CD4-positive, alpha-beta T cell treated with Interleukin-17A for 4 hours (primary cell): ENCODE results near the gene PPP2R2D.

Experiments
- DNase-seq: peaks from one replicate; pipeline ENCODE4 v3.0.0-alpha.2; 2020; ENCODE audit warnings: mixed read lengths

The PPP2R2D gene

DNA sequence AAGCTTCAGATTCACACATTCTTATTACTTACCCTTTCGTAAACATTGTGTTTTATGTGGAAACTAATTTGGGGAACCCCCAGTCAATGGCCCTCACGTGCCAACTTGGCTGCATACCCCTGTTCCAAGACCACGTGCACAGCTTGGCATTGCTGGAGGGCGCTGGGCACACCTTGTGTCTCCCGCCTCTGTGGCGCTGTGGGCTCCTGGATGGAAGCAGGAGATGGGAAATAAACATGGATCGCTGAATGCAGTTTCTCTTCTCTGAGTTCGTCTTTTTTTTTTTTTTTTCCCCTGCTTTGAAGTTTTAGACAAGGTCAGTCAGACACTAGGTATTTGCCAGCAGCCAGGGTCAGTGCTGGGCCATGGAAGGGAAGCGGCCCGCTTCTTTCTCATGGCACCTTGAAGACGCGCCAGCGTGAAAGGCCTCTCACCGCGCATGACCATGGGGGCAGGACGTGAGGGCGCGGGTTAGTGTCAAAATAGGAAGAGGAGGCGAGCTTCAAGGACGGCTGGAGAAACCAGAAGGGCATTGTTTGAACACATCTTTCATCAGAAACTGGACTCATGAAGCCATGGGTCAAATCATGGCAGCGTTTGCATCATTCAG is 53.7 kb downstream of the PPP2R2D start:
- DNase-seq = no peak

DNA sequence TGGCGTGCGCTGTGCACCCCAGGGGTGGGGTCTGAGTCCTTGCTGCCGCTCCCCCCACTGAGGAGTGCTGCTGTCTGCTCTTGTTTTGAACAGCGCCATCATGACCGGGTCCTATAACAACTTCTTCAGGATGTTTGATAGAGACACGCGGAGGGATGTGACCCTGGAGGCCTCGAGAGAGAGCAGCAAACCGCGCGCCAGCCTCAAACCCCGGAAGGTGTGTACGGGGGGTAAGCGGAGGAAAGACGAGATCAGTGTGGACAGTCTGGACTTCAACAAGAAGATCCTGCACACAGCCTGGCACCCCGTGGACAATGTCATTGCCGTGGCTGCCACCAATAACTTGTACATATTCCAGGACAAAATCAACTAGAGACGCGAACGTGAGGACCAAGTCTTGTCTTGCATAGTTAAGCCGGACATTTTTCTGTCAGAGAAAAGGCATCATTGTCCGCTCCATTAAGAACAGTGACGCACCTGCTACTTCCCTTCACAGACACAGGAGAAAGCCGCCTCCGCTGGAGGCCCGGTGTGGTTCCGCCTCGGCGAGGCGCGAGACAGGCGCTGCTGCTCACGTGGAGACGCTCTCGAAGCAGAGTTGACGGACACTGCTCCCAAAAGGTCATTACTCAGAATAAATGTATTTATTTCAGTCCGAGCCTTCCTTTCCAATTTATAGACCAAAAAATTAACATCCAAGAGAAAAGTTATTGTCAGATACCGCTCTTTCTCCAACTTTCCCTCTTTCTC is 55.0 kb downstream of the PPP2R2D start:
- no peak for DNase-seq

DNA sequence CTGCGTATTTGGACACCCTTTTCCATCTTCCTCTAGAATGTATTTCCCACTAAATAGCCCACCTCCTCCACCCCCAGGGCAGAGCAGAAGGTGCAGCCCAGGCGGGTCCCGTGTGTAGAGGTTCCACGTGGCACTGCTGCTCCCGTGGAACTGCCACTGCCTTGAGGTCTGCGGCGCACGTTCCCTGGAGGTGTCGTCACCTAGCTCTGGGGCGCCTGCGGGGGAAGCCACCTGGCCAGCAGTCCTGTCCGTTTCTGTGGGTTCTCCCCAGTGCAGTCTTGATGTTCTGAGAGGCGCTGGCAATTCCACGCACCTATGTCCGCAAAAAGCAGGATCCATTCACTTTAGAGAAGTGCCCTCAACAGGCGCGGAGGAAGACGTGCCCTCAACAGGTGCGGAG is 59.0 kb downstream of the PPP2R2D start:
- no peak for DNase-seq

DNA sequence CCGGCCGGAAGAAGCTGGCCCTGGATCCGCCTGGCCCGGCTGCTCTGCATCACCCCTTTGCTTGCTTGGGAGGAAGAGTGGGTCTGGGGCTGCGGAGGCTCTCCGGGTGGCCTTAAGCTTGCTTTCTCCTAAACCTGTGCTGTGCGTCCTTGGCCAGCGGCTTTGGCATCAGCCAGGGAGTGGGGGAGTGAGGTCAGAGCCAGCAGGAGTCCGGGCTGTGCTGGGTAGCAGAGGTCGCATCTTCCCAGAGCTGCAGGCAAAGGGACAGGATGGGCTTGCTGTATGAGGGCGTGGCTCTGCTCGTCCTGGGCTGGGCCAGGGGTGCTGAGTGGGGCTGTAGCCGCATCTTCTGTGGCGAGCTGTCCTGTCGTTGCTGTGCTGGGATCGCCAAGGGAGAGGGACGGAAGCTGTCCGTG is 59.8 kb downstream of the PPP2R2D start:
- DNase-seq = no peak

DNA sequence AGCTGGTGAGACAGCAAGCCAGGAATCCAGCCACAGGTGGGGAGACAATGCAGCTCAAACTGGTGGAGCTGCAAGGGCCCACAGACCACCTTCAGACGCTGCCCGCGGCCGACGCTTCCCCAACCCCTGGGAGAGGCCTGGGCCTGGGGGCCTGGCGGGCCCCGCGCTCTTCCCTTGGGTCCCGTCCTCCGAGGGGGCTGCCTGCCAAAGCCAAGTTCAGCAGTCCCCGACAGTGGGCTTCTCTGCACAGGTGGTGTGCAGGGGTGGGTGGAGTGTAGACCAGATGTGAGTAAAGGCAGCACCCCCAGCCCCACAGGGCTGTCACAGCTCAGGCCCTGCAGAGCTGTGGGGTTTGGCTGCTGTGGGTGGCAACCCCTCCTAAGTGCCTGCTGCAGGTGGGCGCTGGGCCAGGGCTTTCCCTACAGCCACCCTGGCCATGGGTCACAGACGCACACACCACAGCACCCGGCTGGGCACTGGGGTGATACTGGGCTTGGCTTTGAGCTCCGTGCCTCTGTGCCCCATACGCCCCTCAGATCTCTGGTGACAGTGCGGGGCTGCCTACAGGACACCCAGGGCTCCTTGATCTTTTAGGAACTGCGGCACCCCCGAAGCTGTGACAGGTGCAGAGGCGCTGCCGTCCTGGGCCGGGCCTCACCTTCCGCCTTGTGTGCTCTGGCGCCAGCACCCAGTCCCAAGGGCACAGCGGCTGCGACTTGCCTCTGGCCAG is 60.4 kb downstream of the PPP2R2D start:
- DNase-seq = no peak

DNA sequence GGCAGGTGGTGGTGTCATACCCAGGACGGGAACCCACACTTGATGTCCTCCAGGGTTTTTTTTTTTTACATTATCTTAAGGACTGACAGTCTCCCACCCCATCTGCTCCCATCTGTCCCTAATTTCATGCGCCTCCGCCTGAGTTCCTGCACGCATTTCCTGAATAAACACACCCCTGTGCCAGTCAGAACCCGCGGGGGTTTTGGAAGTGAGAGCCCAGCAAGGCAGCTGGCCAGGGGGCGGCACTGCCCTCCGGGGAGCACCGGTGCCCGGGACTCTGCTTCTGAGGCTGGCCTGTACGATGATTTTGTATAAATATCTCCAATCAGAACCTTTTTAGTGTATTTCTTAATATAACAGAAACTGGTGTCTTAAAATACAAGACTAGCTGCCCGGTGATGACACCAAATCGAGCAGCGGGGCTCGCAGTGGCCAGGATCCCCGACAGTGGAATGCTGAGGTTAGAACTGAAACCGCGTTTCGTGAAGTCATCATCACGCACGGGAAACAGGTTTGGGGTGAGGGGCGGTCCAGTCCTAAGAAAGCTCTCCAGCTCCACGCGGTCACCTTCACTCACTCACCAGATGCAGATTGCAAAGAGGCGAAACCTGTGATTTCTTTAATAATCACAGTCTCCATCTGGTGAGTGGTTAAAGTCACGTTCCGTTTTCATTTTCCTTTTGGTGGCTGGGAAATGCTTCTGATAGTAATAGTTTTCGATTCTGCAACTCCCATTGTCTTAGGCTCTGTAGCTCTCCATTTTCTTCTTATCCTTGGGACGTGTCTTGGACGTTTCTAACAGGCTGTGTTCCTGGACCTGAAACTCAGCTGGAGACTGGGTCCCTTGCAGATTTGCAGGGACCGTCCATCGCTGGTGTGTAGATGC is 61.2 kb downstream of the PPP2R2D start:
- DNase-seq = no peak

DNA sequence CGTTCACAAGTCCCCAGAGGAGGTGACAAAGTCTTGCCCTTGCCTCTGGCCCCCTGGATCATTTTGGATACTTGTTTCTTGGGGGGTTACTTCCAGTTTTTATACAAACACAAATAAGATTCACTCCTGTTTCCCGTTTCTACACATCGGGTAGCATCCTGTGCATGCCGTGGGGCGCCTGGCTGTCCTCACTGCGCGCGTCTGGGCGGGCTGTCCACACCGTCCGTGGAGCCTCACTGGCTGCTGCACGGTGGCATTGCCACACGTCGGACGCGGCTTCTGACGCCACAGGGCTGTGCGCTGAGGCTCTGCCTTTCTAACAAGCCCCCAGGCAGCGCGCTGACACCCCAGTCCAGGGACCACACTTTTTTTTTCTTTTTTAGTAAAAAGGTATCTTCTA is 62.5 kb downstream of the PPP2R2D start:
- no peak for DNase-seq

DNA sequence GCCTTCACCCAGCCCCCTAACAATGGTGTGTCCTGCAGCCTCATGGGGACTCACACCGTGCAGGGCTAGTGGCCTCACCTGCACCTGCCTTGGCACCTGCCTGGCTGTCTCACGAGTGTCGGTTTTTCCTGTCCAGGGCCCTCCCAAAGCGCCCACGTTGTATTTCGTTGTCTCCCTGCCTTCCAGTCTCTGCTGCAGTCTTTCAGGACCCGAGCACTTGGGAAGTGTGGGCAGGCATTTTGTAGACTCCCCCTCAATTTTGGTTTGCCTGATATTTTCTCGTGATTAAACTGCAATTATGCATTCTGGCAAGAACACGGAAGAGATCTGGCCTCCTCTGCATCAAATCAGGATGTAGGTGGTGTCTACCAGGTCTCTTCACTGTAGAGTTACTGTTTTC is 63.0 kb downstream of the PPP2R2D start:
- no peak for DNase-seq

DNA sequence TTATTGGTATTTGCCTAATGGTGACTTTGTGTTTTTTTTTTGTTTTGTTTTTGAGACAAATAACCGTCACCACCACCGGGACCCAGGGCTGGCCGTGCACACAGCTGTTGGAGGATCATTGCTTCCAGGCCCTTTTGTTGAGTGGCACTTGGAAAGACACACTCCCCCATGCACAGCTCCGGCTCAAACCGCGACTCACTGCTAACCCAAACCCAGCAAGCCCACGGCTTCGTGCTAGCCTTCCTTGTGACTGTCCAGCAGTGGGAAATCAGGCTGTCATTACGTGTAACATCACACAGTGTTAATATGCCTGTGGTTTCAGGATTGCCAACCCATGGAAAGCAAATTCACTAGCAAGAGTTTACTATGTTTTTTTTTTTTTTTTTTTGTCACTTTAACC is 63.5 kb downstream of the PPP2R2D start:
- no peak for DNase-seq

DNA sequence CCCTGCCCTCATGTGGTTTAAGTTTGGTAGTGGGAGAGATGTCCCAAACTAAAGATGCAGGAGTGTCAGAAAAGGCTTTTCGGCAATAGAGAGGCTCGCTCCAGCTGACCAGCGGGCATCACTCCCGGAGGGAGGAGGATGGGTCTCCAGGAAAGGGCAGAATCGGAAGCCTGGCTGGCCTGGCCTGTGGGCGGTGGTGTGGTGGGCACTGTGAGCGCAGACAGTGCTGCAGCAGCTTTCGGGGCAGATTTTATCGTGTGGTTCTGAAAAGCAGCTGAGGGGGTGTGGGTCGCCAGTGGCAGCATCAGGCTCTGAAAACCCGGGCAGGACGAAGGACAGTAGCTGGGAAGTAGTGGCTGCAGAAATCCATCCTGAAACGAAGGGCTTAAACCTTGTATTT is 68.1 kb downstream of the PPP2R2D start:
- no peak for DNase-seq

DNA sequence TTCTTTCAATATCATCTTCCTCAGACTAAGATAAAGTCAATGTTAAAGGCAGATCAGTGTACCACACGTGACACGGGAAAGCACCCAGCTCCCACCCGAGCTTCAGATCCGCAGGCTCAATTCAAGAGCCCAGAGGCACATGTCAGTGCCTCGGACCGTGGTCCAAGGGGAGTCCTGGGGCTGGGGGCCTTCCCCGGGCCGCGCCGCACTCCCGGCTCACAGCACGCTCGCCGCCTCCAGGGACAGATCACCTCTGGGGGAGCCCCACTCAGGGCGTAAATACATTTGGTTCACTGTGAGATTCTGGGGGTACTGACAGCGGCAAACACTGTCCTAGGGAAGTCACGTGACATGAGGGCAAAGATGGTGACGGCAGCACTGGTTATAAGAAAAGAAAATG is 70.1 kb downstream of the PPP2R2D start:
- DNase-seq = no peak

DNA sequence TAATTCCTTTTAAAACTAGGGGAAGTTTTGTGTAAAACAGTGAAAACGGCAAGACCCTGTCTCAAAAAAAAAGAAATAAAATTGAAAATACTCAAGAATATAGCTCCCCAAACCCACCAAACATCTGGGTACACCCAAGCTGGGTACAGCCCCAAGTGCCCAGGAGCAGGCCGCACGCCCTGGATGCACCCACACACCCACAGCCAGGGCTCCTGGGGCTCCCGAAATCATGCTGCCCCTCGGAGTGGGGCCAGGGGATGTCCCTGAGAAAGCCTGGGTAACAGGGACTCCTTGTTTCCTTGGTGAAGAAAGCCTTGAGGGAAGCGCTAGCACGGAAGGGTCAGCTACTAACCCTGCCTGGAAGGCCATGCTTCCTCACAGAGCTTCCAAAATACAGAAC is 70.8 kb downstream of the PPP2R2D start:
- DNase-seq = no peak

DNA sequence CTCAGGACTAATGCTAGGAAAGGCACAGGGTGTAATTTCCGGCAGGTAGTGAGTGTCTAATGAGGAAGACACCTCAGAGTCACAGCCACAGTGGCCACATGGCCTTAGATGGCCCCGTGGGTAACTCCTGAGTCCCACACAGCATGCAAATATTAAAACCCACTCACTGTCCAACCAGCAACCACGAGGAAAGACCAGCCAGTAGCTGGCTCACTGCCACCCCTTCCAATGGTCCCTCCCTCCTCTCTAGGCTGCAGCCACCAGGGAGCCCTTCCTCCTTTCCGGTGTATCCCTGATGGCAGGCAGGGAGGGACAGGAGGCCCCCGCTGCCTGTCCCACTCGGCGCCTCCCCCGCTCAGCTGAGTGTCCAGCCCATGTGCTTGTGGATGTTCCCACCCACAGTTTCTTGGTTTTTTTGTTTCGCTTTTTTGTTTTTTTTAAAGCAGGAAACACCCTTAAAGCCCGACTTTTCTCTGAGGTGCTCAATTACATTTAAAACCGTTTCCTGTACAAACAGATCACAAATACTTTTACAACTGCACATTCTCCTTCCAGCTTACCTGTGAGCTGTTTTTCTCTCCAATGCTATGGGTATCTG is 71.8 kb downstream of the PPP2R2D start:
- peak; percentile 38 for DNase-seq

DNA sequence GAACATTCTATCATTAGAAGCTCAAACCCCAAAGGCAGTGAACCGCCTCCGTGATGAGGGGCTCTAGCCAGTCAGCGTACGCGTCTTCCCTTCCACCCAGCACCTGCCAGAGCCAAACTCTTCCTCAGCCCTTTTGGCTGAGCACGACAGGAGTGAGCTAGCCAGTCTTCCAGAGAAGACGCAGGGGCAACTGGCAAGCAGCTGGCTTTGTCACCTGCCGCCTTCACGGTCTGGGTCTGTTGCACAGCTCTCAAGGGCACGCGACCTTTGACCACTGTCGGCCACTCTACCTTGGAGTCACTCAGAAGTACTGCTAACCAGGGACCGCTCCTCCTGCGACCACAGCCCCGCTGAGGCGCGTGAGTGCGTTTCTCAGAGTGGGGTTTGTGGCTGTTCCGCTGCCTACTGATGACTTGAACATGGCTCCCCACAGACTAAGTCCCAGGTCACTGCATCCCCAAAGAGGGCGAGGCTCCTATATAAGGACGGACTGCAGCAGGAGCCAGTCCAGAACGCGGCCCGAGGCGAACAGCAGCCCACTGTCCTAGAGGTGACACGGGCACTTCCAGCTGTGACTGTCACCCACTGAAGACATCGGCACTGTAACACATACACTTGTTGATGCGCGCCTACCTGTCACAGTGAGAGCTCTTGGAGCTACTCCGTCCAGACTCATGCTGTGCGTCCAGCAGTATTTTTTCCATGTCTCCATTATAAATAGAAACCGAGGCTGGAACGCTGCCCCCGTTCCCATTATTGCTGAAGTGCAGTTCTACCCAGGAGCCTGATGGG is 72.5 kb downstream of the PPP2R2D start:
- peak; percentile 37 for DNase-seq

DNA sequence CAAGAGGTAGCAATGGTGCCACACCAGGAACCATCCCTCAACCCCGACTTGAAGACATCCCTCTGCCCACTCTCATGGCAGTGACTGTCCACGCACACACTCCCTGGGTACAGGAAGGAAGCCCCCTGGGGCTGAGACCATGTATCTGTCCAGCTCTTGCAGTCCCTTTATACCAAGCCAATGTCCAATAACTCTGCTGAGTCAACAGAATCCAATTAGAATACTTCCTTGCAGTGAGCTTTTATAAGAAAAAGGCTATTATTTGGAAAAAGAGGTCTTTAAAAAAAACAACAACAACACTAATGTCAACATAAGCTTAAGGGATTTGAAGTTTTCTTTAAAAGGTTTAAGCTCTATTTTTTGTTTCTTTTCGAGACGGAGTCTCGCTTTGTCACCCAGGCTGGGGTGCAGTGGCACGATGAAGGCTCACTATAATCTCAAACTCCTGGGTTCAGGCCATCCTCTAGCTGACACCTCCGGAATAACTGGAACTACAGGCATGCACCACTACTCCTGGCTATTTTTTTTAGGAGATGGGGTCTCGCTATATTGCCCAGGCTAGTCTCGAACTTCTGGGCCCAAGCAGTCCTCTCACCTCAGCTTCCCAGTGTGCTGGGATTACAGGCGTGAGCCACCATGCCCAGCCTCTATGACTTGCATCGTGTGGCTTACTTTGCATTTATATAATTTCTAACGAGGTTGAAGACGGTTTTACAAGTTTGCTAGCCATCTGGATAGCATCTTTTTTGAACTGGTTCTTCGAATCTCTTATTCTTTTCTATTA is 73.4 kb downstream of the PPP2R2D start:
- DNase-seq = no peak

DNA sequence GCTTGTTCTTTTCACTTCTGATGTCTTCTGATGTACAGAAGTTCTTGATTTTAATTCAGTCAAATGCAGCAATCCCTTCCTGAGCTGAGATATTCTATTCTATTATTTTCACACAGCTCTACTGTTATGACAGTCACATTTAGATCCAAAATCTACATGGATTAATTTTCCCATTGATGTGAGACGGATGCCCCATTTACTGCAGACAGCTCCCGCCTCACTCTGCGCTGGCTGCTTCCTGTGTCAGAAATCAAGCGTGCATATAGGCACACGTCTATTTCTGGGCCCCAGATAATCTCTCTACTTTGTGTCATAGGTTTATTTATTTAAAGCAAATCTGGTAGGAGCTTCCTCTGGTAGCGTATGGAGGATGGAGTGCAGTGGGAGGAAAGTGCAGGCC is 74.2 kb downstream of the PPP2R2D start:
- peak; percentile 44 for DNase-seq

DNA sequence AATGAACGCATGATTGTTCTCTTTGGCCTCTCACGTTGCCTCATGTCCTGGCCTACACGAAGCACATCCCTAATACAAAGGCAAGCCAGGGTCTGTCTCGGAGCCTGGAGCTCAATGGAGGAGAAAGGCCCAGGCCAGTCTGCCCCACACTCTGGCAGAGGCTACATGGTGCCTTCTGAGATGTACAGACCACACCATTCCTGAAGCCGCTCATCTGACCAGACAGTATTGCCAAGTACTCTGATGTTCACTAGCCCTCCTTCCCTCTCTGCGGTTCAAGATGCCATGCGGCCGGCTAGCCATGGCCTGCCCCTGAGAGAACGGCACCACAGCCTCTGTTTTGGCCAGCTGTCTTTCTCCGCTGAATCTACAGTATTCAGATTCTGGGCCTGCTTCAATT is 75.0 kb downstream of the PPP2R2D start:
- DNase-seq = no peak

DNA sequence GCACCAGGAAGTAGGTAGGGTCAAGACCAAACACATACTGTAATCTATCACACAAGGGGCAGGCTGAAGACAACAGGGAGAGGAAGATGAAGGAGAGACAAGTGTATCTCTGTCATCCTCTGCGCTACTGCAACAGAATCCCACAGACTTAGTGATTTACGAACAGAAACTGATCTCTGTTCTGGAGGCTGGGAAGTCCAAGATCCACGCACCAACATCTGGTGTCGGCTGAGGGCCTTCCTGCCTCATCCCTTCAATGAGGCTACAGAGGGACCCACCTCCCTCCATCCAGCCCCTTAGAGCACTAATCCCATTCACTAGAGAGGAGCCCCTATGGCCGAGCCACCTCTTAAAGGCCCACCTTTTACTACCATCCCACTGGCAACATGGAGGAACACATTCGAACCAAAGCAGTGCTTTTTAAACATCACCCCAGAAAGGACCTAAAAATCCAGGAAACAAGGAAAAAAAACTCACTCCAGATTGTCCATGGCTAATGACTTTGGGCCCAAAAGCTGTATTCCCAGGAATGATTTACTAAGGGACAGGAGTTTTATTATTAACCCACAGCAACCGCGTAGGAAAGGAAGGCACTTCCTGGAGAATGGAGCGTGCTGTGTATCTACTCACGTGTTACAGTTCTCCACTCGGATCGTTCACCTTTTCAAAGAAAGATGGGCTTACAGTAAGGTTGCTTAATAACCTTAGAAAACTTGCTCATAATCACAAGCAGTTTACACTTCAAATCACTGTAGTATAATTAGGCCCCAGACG is 76.7 kb downstream of the PPP2R2D start:
- no peak for DNase-seq

DNA sequence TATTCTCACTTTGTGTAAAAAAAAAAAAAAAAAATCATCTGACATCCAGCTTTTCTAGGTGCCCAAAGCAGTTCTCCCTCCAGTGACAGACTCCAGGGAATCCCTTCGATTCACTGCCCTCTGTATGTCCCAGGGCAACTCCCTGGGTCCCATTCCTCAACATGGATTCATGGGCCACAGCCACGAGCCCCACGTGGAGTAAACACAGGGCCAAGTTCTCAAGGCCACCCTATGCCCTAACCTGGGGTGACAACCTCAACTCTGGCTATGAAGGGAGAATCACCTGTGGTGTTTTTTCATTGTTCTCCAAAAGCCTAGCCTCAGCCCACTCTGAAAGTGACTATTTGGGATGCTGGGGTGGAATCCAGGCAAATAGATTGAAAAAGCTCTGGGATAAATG is 77.6 kb downstream of the PPP2R2D start:
- DNase-seq = no peak

DNA sequence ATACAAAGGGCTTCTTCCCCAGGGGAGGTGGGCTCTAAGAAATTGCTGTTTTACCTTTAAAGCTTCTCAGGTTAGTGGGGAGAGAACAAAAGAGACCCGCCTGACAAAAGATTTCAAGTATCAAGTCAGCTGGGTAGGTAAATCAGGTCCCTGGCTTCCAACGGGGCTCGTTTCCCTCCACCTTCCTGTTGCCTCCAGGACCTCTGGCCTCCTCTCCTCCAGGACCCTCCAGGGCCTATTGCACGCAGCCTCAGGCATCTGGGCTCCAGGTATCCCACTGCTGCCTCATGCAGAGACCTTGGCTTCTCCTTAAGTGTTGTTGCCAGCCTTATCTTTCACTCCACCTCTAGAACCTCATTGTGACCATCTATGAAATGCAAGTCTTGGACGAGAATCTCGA is 78.0 kb downstream of the PPP2R2D start:
- DNase-seq = no peak
